Renal pelvis (tissue), 12 donors: Measurements from ENCODE around the gene MISP. TPM values are rescaled to one million over a fixed set of nuclear protein-coding genes. Genes with fewer than 3 reads are reported as not detected.
"Not testable (repeated sequence)": the region's sequence is repeated elsewhere in the genome, so short reads cannot be mapped to it uniquely, and the experiment has no call there.

Experiments
- DNase-seq: peaks from one replicate; pipeline ENCODE4 v3.0.0-alpha.2; 2013
- long read RNA-seq, 16 experiments: transcript quantifications; one replicate each; lab custom pipeline, GENCODE V29; 2026
- polyA plus RNA-seq, 3 donors: library from polyadenylated mRNA; unstranded; fragments of 120-200 nt; gene quantifications; one replicate each; pipeline ENCODE4 v1.2.1, GENCODE V29; 2013; ENCODE audit not compliant: insufficient read length in 3 of 3

MISP gene
- 10 to 100 TPM in 1 of 3 donors, 1 to 10 TPM in 2; 7.1 to 11.2 (median 7.5) TPM for polyA plus RNA-seq
- long read RNA-seq, donor 1, partial matches to known transcripts: 0 of 2 reads
- long read RNA-seq, donor 1, other reads (novel, unspliced or antisense): 0 of 2 reads
- long read RNA-seq, donor 2, partial matches to known transcripts: 0 of 3 reads
- long read RNA-seq, donor 2, other reads (novel, unspliced or antisense): 0 of 3 reads
- long read RNA-seq, donor 3, partial matches to known transcripts: 0 of 1 reads
- long read RNA-seq, donor 3, other reads (novel, unspliced or antisense): 0 of 1 reads
- long read RNA-seq, donor 4, partial matches to known transcripts: 0 of 2 reads
- long read RNA-seq, donor 4, other reads (novel, unspliced or antisense): 0 of 2 reads
- long read RNA-seq, donor 5, partial matches to known transcripts: 0 of 1 reads
- long read RNA-seq, donor 5, other reads (novel, unspliced or antisense): 0 of 1 reads
- long read RNA-seq, donor 6, partial matches to known transcripts: 0 of 1 reads
- long read RNA-seq, donor 6, other reads (novel, unspliced or antisense): 0 of 1 reads
- long read RNA-seq, donor 7, partial matches to known transcripts: 0 of 4 reads
- long read RNA-seq, donor 7, other reads (novel, unspliced or antisense): 0 of 4 reads
- long read RNA-seq, donor 8: 0 reads
- long read RNA-seq, donor 9, partial matches to known transcripts: 0 of 1 reads
- long read RNA-seq, donor 9, other reads (novel, unspliced or antisense): 0 of 1 reads
- long read RNA-seq, donor 10, partial matches to known transcripts: 0 of 2 reads
- long read RNA-seq, donor 10, other reads (novel, unspliced or antisense): 0 of 2 reads
- long read RNA-seq, donor 11: 0 reads
- long read RNA-seq, donor 12, partial matches to known transcripts: 5 of 5 reads
- long read RNA-seq, donor 12, other reads (novel, unspliced or antisense): 0 of 5 reads
- long read RNA-seq, donor 13: 0 reads
- long read RNA-seq, donor 14: 0 reads
- long read RNA-seq, donor 15: 0 reads
- long read RNA-seq, donor 16, partial matches to known transcripts: 0 of 1 reads
- long read RNA-seq, donor 16, other reads (novel, unspliced or antisense): 0 of 1 reads

GRCh38 chr19:750640-751423 lies at the start of gene MISP:
TSS of gene MISP (plus strand) at chr19:751112. CDS start at chr19:756947, 5,835 bp downstream.
- no peak for DNase-seq

GRCh38 chr19:702847-703246 lies 48.1 kb upstream of the MISP start:
- not testable (repeated sequence) for DNase-seq

DNA sequence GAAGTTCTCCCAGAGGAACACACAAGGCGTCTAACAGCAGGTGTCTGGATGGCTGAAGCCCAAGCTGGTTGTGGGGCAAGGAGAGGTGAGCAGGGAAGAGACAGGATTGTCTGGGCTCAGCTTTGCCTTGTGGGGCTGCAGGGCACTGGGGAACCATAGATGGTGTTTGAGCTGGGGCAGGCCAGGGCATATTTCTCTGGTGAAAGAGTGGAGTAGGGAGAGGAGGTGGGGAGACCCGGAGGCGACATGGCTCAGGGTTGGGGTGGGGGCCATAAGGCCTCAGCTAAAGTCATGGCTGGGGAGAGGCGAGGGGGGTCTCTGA lies 47.6 kb upstream of the MISP start:
- DNase-seq: no peak

- DNase-seq: no peak
Observed at GRCh38 chr19:703651-704446, 47.1 kb upstream of the MISP start.

DNA sequence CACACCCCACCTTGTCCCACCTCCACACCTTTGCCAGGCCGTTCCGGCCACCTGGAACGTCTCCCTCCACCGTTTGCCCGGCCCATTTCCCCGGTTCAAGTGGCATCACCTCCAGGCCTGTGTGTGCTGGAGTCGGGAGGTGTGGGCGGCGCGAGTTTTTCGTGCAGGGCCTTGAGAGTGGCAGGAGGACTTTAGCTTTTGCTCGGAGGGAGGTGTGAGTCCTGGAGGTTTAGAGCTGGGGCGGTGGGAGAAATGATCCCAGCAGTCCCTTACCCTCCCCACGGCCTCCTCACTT lies 46.5 kb upstream of the MISP start:
- no peak for DNase-seq

DNA sequence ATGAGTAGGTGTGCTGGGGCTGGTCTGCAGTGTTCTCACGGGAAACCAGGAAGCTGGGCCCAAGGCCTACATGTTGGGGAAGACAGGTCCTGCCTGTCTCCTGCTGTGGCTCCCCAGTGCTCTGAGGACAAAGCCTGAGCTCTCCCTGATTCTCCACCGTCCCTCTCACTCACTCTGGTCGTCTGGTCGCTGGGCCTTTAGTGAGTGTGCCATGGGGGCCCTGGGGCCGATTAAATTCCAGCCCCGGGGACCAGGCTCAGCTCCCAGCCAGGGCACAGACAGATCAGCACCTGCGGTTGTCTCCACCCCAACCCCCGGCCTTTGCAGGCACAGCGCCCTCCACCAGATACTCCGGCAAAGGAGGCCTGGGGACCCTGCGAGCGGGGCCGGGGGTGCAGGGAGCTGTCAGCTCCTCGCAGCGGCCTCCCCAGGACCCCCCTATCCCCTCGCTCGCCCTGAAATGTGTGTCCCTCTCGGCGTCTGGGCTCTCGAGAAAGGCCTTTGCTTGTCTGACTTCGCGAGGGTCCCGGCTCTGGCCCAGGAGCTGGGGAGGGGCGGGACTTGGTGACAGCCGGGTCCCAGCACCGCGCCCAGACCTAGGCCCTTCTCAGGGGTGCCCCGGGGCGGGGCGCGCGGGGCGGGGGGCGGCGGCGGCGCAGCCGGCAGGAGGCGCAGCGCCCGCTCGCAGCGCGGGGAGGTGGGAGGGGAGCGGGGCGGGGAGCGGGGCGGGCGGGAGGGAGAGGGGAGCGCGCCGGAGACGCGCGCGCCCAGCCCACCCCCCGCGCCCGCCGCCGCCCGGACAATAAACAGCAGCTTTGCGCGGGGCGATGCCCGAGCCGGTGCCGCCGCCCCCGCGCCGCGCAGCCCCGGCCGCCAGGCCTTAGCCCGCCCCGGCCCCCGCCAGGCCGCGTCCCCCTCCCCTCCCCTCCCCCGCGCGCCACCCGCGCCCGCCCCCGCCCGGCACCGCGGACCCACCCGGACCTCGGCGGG lies 42.5 kb upstream of the MISP start, which contains the start of gene PALM:
Gene PALM, plus strand, starts transcription at position 782 of the 990 bp plus-strand sequence. CDS start 212 bp downstream, outside the sequence.
- no peak for DNase-seq

DNA sequence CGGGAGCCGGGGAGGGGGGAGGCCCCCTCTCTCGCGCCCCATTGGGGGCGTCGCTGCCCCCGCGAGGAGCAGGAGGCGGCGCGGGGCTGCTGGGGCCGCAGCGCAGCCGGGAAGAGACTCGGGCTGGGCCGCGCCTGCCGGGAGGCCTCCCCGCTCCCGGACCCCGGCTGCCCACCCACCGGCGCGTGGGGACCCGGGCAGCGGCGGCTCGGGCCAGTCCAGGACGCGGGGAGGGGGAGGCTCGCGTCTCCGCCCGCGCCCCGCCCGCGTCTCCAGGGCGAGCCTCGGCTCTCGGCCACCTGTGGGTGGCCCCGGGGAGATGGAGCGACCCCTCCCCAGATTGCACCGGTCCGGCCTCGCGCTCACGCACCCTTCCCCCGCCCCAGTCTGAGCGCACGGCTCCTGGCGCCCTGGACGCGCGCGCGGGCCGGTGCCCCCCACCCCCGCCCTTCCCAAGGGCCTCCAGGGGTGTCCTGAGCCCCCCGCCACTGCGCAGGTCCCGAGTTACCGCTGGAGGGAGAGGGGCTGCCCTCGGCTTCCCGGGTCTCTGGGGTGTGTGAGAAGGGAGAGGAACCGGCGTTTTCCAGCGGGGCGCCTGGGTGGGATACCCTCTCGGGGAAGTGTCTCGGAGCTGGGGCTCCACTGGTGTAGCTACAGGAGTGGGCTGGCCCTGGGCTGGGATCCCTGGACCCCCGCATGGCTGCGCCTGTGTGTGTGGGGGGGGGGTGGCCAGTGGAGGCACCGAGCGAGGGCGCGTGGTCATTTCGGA lies 41.5 kb upstream of the MISP start:
- no peak for DNase-seq

DNA sequence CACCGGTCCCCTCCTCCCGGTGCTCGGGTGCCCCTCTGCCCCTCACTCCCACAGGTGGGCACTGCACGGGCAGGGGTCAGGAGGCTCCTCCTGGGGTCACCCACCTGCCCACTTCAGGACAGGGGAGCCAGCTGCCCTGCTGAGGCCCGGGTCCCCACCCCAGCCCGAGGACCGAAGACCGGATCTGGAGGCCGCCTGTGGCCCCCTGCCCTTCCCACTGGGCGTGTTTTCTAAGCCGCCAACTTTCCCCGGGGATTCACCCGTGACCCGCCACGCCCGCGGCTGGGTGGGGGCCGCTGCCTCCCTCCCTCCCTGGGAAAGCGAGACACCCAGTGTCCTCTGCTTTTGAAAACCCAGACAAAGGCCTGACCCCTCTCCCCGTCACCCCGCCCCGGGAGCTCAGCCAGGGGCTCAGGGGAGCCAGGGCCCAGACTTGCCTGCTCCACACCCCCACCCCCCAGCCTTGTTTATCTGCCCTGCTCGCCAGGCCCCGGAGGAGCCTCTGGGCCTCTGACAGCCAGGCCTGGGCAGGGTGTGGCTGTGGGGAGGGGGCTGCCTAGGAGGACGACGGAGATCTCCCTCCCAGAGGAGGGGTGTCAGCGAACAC lies 40.8 kb upstream of the MISP start:
- no peak for DNase-seq

- no peak for DNase-seq
Observed at GRCh38 chr19:710767-711166, 40.1 kb upstream of the MISP start.

DNA sequence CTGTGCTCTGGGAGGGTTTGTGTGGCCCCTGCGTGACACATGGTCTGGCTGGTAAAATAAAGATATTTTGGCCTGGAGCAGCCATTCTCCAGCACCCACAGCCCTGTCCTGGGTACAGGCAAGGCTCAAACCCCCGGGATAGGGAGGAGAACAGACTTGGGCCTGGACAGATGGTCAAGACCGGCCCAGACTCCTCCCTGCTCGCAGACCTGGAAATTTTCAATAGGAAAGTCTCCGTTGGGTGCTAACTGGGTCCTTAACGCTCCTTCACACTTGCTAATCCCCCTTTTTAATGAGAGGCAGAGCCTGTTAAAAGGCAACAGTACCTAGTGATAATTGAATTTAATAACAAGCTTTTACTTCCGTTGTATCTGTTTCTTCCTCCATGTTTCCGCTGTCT lies 39.7 kb upstream of the MISP start:
- no peak for DNase-seq

DNA sequence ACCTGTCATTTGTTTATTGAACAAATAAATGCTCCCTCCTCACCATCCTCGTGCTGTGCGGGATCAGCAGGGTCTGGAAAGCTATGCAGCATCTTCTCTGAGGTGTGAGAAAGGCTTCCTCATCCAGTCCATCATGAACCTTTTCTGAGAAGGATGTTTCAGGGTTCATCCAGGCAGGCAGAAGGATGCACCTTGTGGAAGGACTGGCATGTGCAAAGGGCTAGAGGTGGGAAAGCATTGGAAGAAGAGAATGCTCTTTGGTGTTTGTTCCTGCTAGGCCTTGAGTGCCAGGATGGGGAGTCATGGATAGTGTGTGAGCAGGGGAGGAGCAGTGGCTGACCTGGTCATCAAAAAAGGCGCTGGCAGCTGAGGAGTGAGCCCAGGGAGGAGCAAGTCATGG lies 35.6 kb upstream of the MISP start:
- no peak for DNase-seq

DNA sequence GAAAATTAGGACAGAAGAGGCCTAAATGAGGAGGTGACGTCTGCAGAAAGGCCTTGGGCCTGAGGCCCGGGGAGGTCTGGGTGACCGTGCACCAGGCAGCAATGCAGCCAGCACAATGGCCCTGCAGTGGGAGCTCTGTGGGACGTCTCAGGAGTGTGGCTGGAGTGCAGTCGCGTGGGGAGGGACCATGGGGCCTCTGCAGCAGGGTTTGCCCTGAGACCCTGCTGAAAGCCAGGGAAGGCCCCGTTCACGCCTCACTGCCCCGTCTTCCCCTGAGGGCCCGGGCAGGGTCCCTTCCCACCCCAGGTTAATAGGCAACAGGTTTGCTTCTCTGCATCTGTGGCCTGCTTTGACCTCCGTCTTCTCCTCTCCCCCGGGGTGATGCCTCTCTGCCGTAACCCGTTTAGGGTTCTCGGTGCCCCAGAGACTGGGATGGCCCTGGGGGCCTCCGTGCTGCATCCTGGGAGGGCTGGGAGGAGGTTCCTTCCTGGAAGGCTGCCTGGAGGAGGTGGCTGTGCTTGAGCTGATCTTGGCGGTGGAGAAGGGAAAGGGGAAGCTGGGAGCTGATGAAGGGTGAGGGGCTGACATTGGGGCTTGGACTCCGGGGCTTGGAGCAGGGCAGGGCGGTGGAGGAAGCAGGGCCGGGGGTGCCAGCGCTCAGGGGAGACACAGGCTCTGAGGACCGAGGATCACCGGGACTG lies 32.5 kb upstream of the MISP start:
- DNase-seq: no peak

DNA sequence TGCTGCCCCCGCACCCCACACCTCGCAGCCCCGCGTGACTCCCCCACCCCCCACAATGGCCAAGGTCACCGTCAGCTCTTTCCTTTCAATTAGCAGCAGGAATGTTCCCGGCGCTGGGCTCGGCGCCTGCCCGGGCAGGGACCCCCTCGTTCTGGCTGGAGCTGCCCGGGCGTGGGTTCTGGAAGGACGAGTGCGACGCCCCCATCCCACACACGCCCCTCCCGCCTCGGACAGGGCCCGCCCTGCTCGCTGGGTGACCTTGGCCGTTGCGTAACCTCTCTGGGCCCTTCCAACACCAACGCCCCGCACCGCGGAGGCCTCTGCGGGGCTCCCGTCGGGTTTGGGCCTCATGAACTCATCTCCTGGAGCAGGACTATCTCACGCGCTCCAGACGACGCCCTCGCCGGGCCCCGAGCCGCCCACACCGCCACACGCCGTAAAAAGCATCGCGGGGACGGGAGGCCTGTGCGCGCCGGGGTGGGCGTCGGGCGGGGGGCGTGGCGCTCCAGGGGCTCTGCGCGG lies 31.9 kb upstream of the MISP start:
- DNase-seq: no peak

GRCh38 chr19:719636-720344 lies 31.1 kb upstream of the MISP start:
- no peak for DNase-seq

DNA sequence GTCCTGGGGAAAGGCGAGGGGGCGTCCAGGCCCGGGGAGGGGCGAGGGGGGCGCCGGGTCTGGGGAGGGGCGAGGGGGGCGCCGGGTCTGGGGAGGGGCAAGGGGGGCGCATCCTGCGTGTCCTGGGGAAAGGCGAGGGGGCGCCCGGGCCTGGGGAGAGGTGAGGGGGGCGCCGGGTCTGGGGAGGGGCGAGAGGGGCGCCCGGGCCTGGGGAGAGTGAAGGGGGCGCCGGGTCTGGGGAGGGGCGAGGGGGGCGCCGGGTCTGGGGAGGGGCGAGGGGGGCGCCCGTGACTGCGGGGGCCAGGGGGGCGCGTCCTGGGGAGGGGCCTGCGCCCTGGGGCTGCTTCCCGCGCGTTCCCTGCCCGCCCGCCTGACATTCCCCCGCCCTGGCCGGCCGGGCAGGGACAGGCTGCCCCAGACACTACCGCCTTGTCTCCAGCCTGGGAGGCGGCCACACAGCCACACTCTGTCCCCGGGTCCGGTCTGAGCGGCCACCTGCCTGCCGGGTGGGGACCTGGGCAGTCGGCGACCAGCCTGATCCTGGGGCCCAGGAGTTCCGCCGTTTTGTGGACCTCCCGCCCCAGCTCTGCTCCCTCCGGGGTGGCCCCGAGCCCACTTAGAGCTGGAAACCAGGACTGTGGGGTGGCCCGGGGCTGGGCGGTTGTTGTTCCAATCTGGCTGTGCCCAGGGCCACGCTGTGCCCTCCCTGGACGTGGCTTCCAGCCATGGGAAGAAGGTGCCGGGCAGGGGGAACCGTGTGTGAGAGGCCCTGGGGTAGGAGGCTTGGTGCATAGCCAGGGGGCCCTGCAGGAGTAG lies 30.4 kb upstream of the MISP start:
- DNase-seq: no peak

DNA sequence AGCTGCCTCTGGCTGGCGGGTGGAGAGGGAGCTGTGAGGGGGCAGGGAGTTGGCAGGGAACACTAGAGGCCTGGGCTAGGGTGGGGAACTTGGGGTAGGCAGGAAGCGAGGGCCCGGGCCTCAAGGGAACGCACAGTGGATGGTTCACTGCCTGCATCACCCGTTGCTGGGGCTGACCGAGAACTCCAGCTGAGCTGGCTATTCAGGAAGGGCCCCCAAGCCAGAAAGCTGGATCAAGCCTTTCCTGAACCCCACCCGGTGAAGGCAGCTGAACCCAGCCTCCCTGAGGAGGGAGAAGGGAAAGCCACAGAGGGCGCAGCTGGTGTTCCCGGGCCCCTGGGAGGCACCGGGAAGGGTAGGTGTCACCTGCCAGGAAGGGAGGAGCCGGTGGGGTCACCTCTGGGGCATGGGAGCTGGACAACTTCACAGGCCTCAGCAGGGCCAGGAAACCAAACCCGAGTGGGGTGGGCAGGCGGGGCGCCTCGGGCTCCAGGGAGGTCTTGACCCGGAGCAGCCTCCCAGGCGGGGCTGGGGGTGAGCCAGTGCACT lies 28.3 kb upstream of the MISP start:
- no peak for DNase-seq
